Subcutaneous abdominal adipose tissue (tissue), 5 donors: ENCODE results near the gene NHERF1.

Experiments used
- H3K27ac ChIP-seq: one replicate; pipeline ENCODE4 v1.7.0; 2013; ENCODE audit warnings: low read depth, mild to moderate bottlenecking, inconsistent platforms, low read length, moderate library complexity
- H3K27me3 ChIP-seq, 5 donors: one replicate each; pipeline ENCODE4 v1.7.0; 2013; ENCODE audit warnings: low read length in 5 of 5, inconsistent platforms in 1 of 5; ENCODE audit not compliant: control insufficient read depth in 5 of 5, insufficient read depth in 4 of 5
- H3K36me3 ChIP-seq, 5 donors: one replicate each; pipeline ENCODE4 v1.7.0; 2013; ENCODE audit warnings: low read length in 5 of 5; ENCODE audit not compliant: control insufficient read depth in 5 of 5, insufficient read depth in 5 of 5
- H3K4me1 ChIP-seq, 5 donors: one replicate each; pipeline ENCODE4 v1.7.0; 2013; ENCODE audit warnings: low read length in 5 of 5, mild to moderate bottlenecking in 3 of 5, moderate library complexity in 1 of 5; ENCODE audit not compliant: control insufficient read depth in 5 of 5, insufficient read depth in 5 of 5
- H3K4me3 ChIP-seq, 5 donors: one replicate each; pipeline ENCODE4 v1.7.0; 2013; ENCODE audit warnings: low read length in 5 of 5, low read depth in 1 of 5
- H3K9ac ChIP-seq, 5 donors: one replicate each; pipeline ENCODE4 v1.7.0; 2013; ENCODE audit warnings: low read length in 5 of 5, mild to moderate bottlenecking in 4 of 5, moderate library complexity in 3 of 5
- H3K9me3 ChIP-seq, 5 donors: one replicate each; pipeline ENCODE4 v1.7.0; 2013; ENCODE audit warnings: low read length in 5 of 5; ENCODE audit not compliant: control insufficient read depth in 5 of 5
- donor health status: healthy.
- donor health status: healthy.
- donor health status: healthy.
- donor health status: healthy.
- donor health status: healthy.

NHERF1 gene

GRCh38 chr17:74746922-74747321, 1.5 kb upstream of the NHERF1 start:
- Histone ChIP-seq H3K27ac (peak overlapping the region; percentile 30), H3K9ac (no peak overlapping the region), H3K27me3 (peaks cover 0 to 4% (median 3%) of the 10 kb centered on the region in 5 donors), H3K9me3 (no peaks in the 10 kb centered on the region), H3K4me1 (peaks cover 9 to 75% (median 69%) of the 10 kb centered on the region in 5 donors), H3K36me3 (no peaks in the 10 kb centered on the region), H3K4me3 (no peak overlapping the region)

GRCh38 chr17:74748279-74748528, 224 bp upstream of the NHERF1 start:
- H3K4me1 ChIP-seq: peaks cover 6 to 73% (median 61%) of the 10 kb centered on the region in 5 donors
- peak overlapping the region in 4 of 5 donors; percentile 51 to 90 (median 68) for H3K4me3 ChIP-seq
- H3K9me3 ChIP-seq: no peaks in the 10 kb centered on the region
- peak overlapping the region; percentile 30 for H3K27ac ChIP-seq
- peaks cover 0 to 2% (median 0%) of the 10 kb centered on the region in 5 donors for H3K27me3 ChIP-seq
- peak overlapping the region in 2 of 5 donors; percentile 49 to 62 for H3K9ac ChIP-seq
- no peaks in the 10 kb centered on the region for H3K36me3 ChIP-seq

GRCh38 chr17:74749279-74750038, 1.0 kb downstream of the NHERF1 start:
- H3K4me1 ChIP-seq: peaks cover 6 to 71% (median 55%) of the 10 kb centered on the region in 5 donors

GRCh38 chr17:74750039-74750326, 1.6 kb downstream of the NHERF1 start:
- no peaks in the 10 kb centered on the region for H3K9me3 ChIP-seq
- H3K36me3 ChIP-seq: peaks cover 0 to 4% (median 0%) of the 10 kb centered on the region in 5 donors
- peak overlapping the region; percentile 37 for H3K27ac ChIP-seq
- H3K4me3 ChIP-seq: peak overlapping the region; percentile 74 to 90 (median 80)
- H3K9ac ChIP-seq: peak overlapping the region in 4 of 5 donors; percentile 40 to 87 (median 80)
- H3K4me1 ChIP-seq: peaks cover 6 to 66% (median 50%) of the 10 kb centered on the region in 5 donors
- no peaks in the 10 kb centered on the region for H3K27me3 ChIP-seq

More at GRCh38 chr17:74749279-74750038, 1.0 kb downstream of the NHERF1 start:
- Histone ChIP-seq H3K4me3 (peak overlapping the region; percentile 74 to 90 (median 80)), H3K27me3 (no peaks in the 10 kb centered on the region), H3K9ac (peak overlapping the region in 4 of 5 donors; percentile 73 to 87 (median 82)), H3K9me3 (no peaks in the 10 kb centered on the region), H3K36me3 (no peaks in the 10 kb centered on the region), H3K27ac (peak overlapping the region; percentile 37)

GRCh38 chr17:74750327-74751069, 2.1 kb downstream of the NHERF1 start:
- peak overlapping the region; percentile 74 to 90 (median 80) for H3K4me3 ChIP-seq
- peak overlapping the region in 4 of 5 donors; percentile 40 to 87 (median 80) for H3K9ac ChIP-seq
- H3K27me3 ChIP-seq: no peaks in the 10 kb centered on the region
- H3K27ac ChIP-seq: peak overlapping the region; percentile 50
- no peaks in the 10 kb centered on the region for H3K9me3 ChIP-seq
- peaks cover 6 to 61% (median 46%) of the 10 kb centered on the region in 5 donors for H3K4me1 ChIP-seq
- H3K36me3 ChIP-seq: peaks cover 0 to 4% (median 0%) of the 10 kb centered on the region in 5 donors

GRCh38 chr17:74752415-74752814, 4.0 kb downstream of the NHERF1 start:
- H3K4me3 ChIP-seq: no peak overlapping the region
- peaks cover 0 to 4% (median 0%) of the 10 kb centered on the region in 5 donors for H3K36me3 ChIP-seq
- no peak overlapping the region for H3K9ac ChIP-seq

GRCh38 chr17:74752822-74753401, 4.5 kb downstream of the NHERF1 start:
- no peak overlapping the region for H3K4me3 ChIP-seq
- H3K27ac ChIP-seq: no peak overlapping the region
- H3K36me3 ChIP-seq: peaks cover 0 to 4% (median 0%) of the 10 kb centered on the region in 5 donors
- H3K9me3 ChIP-seq: no peaks in the 10 kb centered on the region
- H3K4me1 ChIP-seq: peaks cover 6 to 50% (median 38%) of the 10 kb centered on the region in 5 donors
- no peak overlapping the region for H3K9ac ChIP-seq
- no peaks in the 10 kb centered on the region for H3K27me3 ChIP-seq

More at GRCh38 chr17:74752415-74752814, 4.0 kb downstream of the NHERF1 start:
- Histone ChIP-seq H3K27me3 (no peaks in the 10 kb centered on the region), H3K9me3 (no peaks in the 10 kb centered on the region), H3K4me1 (peaks cover 6 to 50% (median 38%) of the 10 kb centered on the region in 5 donors), H3K27ac (no peak overlapping the region)

DNA sequence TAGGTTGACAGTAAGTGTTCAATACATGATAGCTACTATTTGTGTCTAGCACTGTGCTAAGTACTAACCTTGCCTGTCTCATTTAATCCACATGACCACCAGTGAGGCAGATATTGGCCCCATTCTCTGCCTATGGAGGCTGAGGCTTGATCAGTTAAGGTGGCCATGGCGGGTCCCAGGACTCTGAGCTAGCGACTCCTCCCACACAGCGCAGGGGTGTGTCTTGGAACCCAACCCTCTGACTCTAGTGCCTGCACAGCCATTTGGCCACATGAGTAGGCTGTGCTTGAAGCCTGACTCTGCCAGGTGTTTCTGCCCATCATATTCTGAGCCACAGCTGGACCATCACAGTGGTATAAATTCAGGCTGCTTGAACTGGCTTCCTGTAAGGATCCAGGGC, 6.4 kb downstream of the NHERF1 start:
- Histone ChIP-seq H3K9me3 (no peaks in the 10 kb centered on the region), H3K27ac (no peak overlapping the region), H3K9ac (no peak overlapping the region), H3K4me3 (no peak overlapping the region), H3K4me1 (peaks cover 9 to 55% (median 44%) of the 10 kb centered on the region in 5 donors), H3K27me3 (no peaks in the 10 kb centered on the region), H3K36me3 (peaks cover 0 to 4% (median 0%) of the 10 kb centered on the region in 5 donors)

DNA sequence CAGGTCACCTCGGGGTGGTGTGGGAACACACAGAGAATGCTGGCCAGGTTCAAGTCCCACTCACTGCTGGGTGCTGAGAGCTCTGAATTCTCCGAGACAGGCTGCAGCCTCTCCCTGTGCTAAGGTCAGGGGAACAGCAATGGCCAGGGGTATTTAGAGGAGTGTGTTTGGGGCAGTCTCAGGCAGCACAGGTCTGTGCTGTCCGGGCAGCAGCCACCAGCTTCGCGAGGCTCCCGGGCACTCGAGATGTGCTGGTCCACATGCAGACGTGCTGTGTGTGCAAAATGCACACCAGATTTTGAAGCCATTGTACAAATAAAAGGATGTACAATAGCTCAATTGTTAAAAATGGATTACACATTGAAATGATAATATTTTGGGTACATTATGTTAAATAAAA, 7.1 kb downstream of the NHERF1 start:
- Histone ChIP-seq H3K27me3 (no peaks in the 10 kb centered on the region), H3K4me1 (peaks cover 4 to 55% (median 44%) of the 10 kb centered on the region in 5 donors), H3K36me3 (peaks cover 0 to 4% (median 0%) of the 10 kb centered on the region in 5 donors), H3K4me3 (no peak overlapping the region), H3K9ac (no peak overlapping the region), H3K27ac (no peak overlapping the region), H3K9me3 (no peaks in the 10 kb centered on the region)

GRCh38 chr17:74756891-74757290, 8.5 kb downstream of the NHERF1 start:
- Histone ChIP-seq H3K9ac (no peak overlapping the region), H3K9me3 (no peaks in the 10 kb centered on the region), H3K4me3 (no peak overlapping the region), H3K27ac (no peak overlapping the region), H3K36me3 (peaks cover 0 to 4% (median 0%) of the 10 kb centered on the region in 5 donors), H3K4me1 (peaks cover 5 to 46% (median 40%) of the 10 kb centered on the region in 5 donors), H3K27me3 (no peaks in the 10 kb centered on the region)
